K562 (cell line): ENCODE results near the gene ASB17. TPM values are rescaled to one million over a fixed set of nuclear protein-coding genes. Genes with fewer than 3 reads are reported as not detected.
A peak's percentile ranks its signal among the peaks of the same experiment; 100 is the strongest.
"Not testable (repeated sequence)": the region's sequence is repeated elsewhere in the genome, so short reads cannot be mapped to it uniquely, and the experiment has no call there.

Experiments
- ATAC-seq: fragments of 200-7000 bp; cut with Tn5 transposase; 3 replicates; pipeline ENCODE4 v1.9.1; 2020; ENCODE audit warnings: moderate library complexity
- BruUV-seq: library from RNA; stranded (reverse); fragments of 400-500 nt; replicated peaks from 2 replicates; lab custom pipeline; 2021; lab: Mats Ljungman, UMichigan
- CTCF ChIA-PET: fragments of 300-600 bp; formaldehyde crosslinking; extraction: SDS; loops from one replicate; lab custom pipeline; 2021; ENCODE audit warnings: low intra/inter-chr PET ratio; lab: Yijun Ruan, JAX
- POLR2A ChIA-PET: fragments of 300-600, 350-650 bp; sonication (Branson Sonifier 250); formaldehyde crosslinking; extraction: SDS; loops from one replicate; lab custom pipeline; 2021; ENCODE audit warnings: antibody characterized with exemption, inconsistent platforms; lab: Yijun Ruan, JAX
- DNase-seq, 4 experiments: peaks; one replicate each; pipeline versions ENCODE4 v3.0.0 to v3.0.0-alpha.2; 2011 to 2018; ENCODE audit warnings: low spot score in 3 of 4, mixed read lengths in 3 of 4; ENCODE audit errors: extremely low read depth in 1 of 4
- FAIRE-seq: peaks from 2 replicates; lab custom pipeline; 2011; peaks lifted over from hg19 to GRCh38; lab: Jason Lieb, UNC
- H2AFZ ChIP-seq: 2 replicates; pipeline ENCODE4 v1.6.0; 2011; ENCODE audit warnings: low read depth, low read length, control low read depth, inconsistent platforms
- H3K27ac ChIP-seq: fragments of 200-600 bp; 3 replicates; pipeline ENCODE4 v1.8.0; 2011; ENCODE audit warnings: low read depth, mild to moderate bottlenecking, control low read depth, inconsistent platforms, low read length, moderate library complexity, mixed read lengths; ENCODE audit errors: extremely low read depth
- H3K27me3 ChIP-seq, 2 experiments: fragments of 300-600 bp in 1 of 2; 2 replicates in 1 of 2; 3 replicates in 1 of 2; pipeline versions ENCODE4 v1.6.0 to v1.8.0; 2011; ENCODE audit warnings: inconsistent platforms in 2 of 2, low read length in 2 of 2, mild to moderate bottlenecking in 1 of 2, mixed read lengths in 1 of 2, moderate library complexity in 1 of 2; ENCODE audit not compliant: control insufficient read depth in 2 of 2, insufficient read depth in 2 of 2
- H3K36me3 ChIP-seq: fragments of 300-600 bp; 3 replicates; pipeline ENCODE4 v1.8.0; 2011; ENCODE audit warnings: mild to moderate bottlenecking, low read length, inconsistent platforms; ENCODE audit not compliant: control insufficient read depth, insufficient read depth
- H3K4me1 ChIP-seq, 2 experiments: fragments of 200-600 bp in 1 of 2; replicated peaks in 1 of 2; 2 replicates in 1 of 2; 3 replicates in 1 of 2; pipeline versions ENCODE4 v1.5.1 to v1.8.0; 2011; ENCODE audit warnings: inconsistent platforms in 2 of 2, low read length in 2 of 2, mild to moderate bottlenecking in 1 of 2, mixed read lengths in 1 of 2, moderate library complexity in 1 of 2; ENCODE audit not compliant: control insufficient read depth in 2 of 2, insufficient read depth in 2 of 2
- H3K4me2 ChIP-seq: 2 replicates; pipeline ENCODE4 v1.6.1; 2011; ENCODE audit warnings: low read length, control low read depth, inconsistent platforms, mixed read lengths; ENCODE audit not compliant: insufficient read depth
- H3K4me3 ChIP-seq: fragments of 200-600 bp; sonication (generic), shearing (Covaris generic); 2 replicates; pipeline ENCODE4 v1.5.1; 2016; ENCODE audit warnings: control low read depth, inconsistent platforms
- H3K79me2 ChIP-seq: fragments of 200-600 bp; 3 replicates; pipeline ENCODE4 v1.8.0; 2011; ENCODE audit warnings: low read length, inconsistent platforms; ENCODE audit not compliant: control insufficient read depth, insufficient read depth
- H3K9ac ChIP-seq, 2 experiments: 2 replicates each; pipeline versions ENCODE4 v1.6.0 to v1.6.1; 2011; ENCODE audit warnings: low read depth in 2 of 2, low read length in 2 of 2, control low read depth in 1 of 2, inconsistent platforms in 1 of 2, mild to moderate bottlenecking in 1 of 2, mixed read lengths in 1 of 2; ENCODE audit not compliant: insufficient read depth in 1 of 2
- H3K9me1 ChIP-seq: one replicate; pipeline ENCODE4 v1.6.0; 2011; ENCODE audit warnings: inconsistent platforms, mild to moderate bottlenecking, low read length, moderate library complexity; ENCODE audit not compliant: control insufficient read depth, insufficient read depth
- H3K9me3 ChIP-seq: replicated peaks from 2 replicates; pipeline ENCODE4 v1.5.1; 2011; ENCODE audit warnings: low read depth, low read length, inconsistent platforms; ENCODE audit not compliant: control insufficient read depth, insufficient read depth
- H4K20me1 ChIP-seq: replicated peaks from 2 replicates; pipeline ENCODE4 v1.6.1; 2011; ENCODE audit warnings: low read length, inconsistent platforms, mixed read lengths; ENCODE audit not compliant: control insufficient read depth, insufficient read depth
- BHLHE40 ChIP-seq: IDR thresholded peaks from 2 replicates; pipeline ENCODE4 v1.6.1; 2011; ENCODE audit warnings: low read length, improper control_type of control experiment
- MAZ ChIP-seq, 2 experiments: fragments of 450-650 bp in 1 of 2; sonication (generic) in 1 of 2; formaldehyde crosslinking; IDR thresholded peaks in 1 of 2; conservative IDR thresholded peaks in 1 of 2; 2 replicates each; pipeline versions ENCODE4 v1.4.0 to v1.5.0; 2020; ENCODE audit warnings: mild to moderate bottlenecking in 1 of 2, missing genetic modification reagents in 1 of 2
- SOX6 ChIP-seq: fragments of 450-650 bp; IDR thresholded peaks from 2 replicates; pipeline ENCODE4 v1.6.1; 2014; ENCODE audit warnings: mild to moderate bottlenecking
- SPI1 ChIP-seq: IDR thresholded peaks from 2 replicates; pipeline ENCODE4 v1.6.1; 2011; ENCODE audit warnings: low read depth, low read length, control low read depth, borderline replicate concordance
- WHSC1 ChIP-seq: IDR thresholded peaks from one replicate; pipeline ENCODE4 v1.6.1; 2012; ENCODE audit warnings: low read length, control low read depth, inconsistent platforms
- ZNF133 ChIP-seq: fragments of 250-450 bp; sonication (Bioruptor Pico); IDR thresholded peaks from 2 replicates; pipeline ENCODE4 v1.4.0; 2020; ENCODE audit warnings: mild to moderate bottlenecking
- ZNF174 ChIP-seq: fragments of 250-450 bp; sonication (Bioruptor Pico); IDR thresholded peaks from 2 replicates; pipeline ENCODE4 v1.4.0; 2020; ENCODE audit warnings: mild to moderate bottlenecking
- WGBS: fragments of 100-300 bp; shearing (Covaris generic); methylation state at CpG from one replicate; pipeline ENCODE4 v1.1.6; 2016; ENCODE audit warnings: low coverage, mixed read lengths; ENCODE audit not compliant: insufficient coverage; ENCODE audit errors: missing lambda C conversion rate; 5-methylcytosine and 5-hydroxymethylcytosine counted together
- in situ Hi-C: fragments of 300-500 bp; cut with MboI; formaldehyde crosslinking; loops from 4 replicates; pipeline ENCODE4 v1.15.0; 2018; ENCODE audit warnings: inconsistent platforms, mixed read lengths
- intact Hi-C: fragments of 100-400 bp; cut with micrococcal nuclease; formaldehyde crosslinking; loops from 2 replicates; pipeline ENCODE4 v1.14.2; 2022
- polyA plus RNA-seq, 8 experiments: library from polyadenylated mRNA; depleted of rRNA in 4 of 8; stranded (reverse) in 5 of 8; unstranded in 3 of 8; fragments of >200 nt; fragmentation: Nextera tagmentation in 2 of 8; fragmentation: Illumina TruSeq in 1 of 8; extraction: Ambion mirVana in 2 of 8; extraction: Trizol in 1 of 8; gene quantifications; 2 replicates each; pipeline versions ENCODE4 v1.2.1 to v1.2.3, GENCODE V29; 2011 to 2014; ENCODE audit warnings: inconsistent platforms in 1 of 8, missing spikeins in 1 of 8
- total RNA-seq, 7 experiments: library from RNA; depleted of rRNA in 6 of 7; stranded (reverse); fragments of >200 nt in 6 of 7; fragmentation: Illumina TruSeq in 2 of 7; extraction: Trizol in 2 of 7; gene quantifications; 2 replicates each; pipeline versions ENCODE4 v1.2.1 to v1.2.3, GENCODE V29; 2011 to 2021; ENCODE audit warnings: low replicate concordance in 1 of 7
- TF ChIP-seq, protein P1 (sequence below): fragments of 450-650 bp; formaldehyde crosslinking; IDR thresholded peaks from 2 replicates; pipeline ENCODE4 v1.4.0; 2020; ENCODE audit warnings: mild to moderate bottlenecking, moderate library complexity
- TF ChIP-seq, protein P2 (sequence below): fragments of 450-650 bp; formaldehyde crosslinking; IDR thresholded peaks from 2 replicates; pipeline ENCODE4 v1.4.0; 2022; ENCODE audit warnings: missing genetic modification characterization
- TF ChIP-seq, protein P3 (sequence below): fragments of 450-650 bp; IDR thresholded peaks from 2 replicates; pipeline ENCODE4 v1.6.1; 2016; ENCODE audit warnings: antibody characterized with exemption
- TF ChIP-seq, protein P4 (sequence below): fragments of 250-450 bp; sonication (Bioruptor Pico); IDR thresholded peaks from 2 replicates; pipeline ENCODE4 v1.4.0; 2020; ENCODE audit warnings: borderline replicate concordance

ASB17 gene
- total and polyA plus RNA-seq, 9 of the 15 experiments (the other 6 are each of a cell fraction or from before 2014, with no cell fraction given), result not detected

DNA sequence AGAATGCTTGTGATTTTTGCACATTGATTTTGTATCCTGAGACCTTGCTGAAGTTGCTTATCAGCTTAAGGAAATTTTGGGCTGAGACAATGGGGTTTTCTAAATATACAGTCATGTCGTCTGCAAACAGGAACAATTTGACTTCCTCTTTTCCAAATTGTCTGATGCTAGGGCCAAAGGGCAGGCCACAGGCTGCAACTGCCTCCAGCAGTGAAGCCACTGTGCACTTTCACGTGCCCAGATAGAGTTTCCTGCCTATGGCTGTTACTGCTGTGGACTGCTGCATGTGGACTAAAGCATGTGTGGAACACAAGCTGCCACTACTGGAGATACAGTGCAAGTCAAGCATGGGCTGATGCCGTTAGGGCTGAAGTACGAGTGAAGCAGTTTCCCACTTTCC lies 10.8 kb upstream of the ASB17 start:
- H4K20me1 ChIP-seq, CTCF ChIA-PET, intact Hi-C loops, H3K4me3 ChIP-seq, ATAC-seq, H3K9ac ChIP-seq, H3K4me2 ChIP-seq, H3K79me2 ChIP-seq, BruUV-seq, H3K4me1 ChIP-seq, H3K9me3 ChIP-seq, POLR2A ChIA-PET, H3K27ac ChIP-seq, FAIRE-seq, H3K27me3 ChIP-seq, H3K36me3 ChIP-seq, H3K9me1 ChIP-seq, in situ Hi-C loops: not testable (repeated sequence)
- H2AFZ ChIP-seq, result peak overlapping the region; percentile 39; the same call in 1 of the 2 replicates
- peak; percentile 47; the same call in 1 of the 2 replicates for TF ChIP-seq SOX6
- TF ChIP-seq, protein P1, sequence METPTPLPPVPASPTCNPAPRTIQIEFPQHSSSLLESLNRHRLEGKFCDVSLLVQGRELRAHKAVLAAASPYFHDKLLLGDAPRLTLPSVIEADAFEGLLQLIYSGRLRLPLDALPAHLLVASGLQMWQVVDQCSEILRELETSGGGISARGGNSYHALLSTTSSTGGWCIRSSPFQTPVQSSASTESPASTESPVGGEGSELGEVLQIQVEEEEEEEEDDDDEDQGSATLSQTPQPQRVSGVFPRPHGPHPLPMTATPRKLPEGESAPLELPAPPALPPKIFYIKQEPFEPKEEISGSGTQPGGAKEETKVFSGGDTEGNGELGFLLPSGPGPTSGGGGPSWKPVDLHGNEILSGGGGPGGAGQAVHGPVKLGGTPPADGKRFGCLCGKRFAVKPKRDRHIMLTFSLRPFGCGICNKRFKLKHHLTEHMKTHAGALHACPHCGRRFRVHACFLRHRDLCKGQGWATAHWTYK, result peak; percentile 87
- peak; percentile 87 for TF ChIP-seq SPI1
- peak; percentile 83 for TF ChIP-seq BHLHE40
- peak in 1 of 4 experiments; percentile 7 for DNase-seq
- 0% methylated on average over 4 of the region's 4 CpGs for WGBS

DNA sequence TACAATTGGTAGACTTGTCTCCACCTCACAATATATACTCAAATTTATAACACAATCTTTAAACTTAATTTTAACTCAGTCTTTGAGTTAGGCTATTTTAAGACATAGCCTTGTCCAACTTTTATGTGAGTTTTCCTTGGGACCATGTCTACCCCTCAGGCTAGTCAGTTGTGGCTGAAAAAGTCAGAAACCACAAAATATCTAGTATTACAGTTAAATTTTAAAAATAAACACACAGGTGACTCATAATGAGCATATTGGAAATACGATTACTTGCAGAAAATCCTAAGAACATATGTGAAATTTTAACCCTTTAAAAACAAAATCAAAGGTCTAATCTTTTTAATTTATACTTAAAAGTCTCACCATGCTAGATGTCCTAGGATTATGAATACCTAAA lies 4.8 kb upstream of the ASB17 start:
- Histone ChIP-seq H3K9ac (no peak overlapping the region), H3K4me1 (no peaks in the 10 kb centered on the region), H3K36me3 (no peaks in the 10 kb centered on the region), H3K79me2 (no peaks in the 10 kb centered on the region), H3K27me3 (no peaks in the 10 kb centered on the region), H3K4me2 (no peak overlapping the region), H4K20me1 (no peaks in the 10 kb centered on the region), H3K4me3 (no peak overlapping the region), H3K9me1 (no peaks in the 10 kb centered on the region), H3K27ac (no peak overlapping the region), H3K9me3 (no peaks in the 10 kb centered on the region), H2AFZ (no peak overlapping the region)
- in situ Hi-C loops, result no loop called here
- POLR2A ChIA-PET, result no interaction called here
- CTCF ChIA-PET, result no interaction called here
- no peak for FAIRE-seq
- 8% methylated on average over 1 of the region's 1 CpG for WGBS
- no peak for DNase-seq
- BruUV-seq, result no TSS peak
- ATAC-seq, result no peak
- intact Hi-C loops, result no loop called here
- TF ChIP-seq WHSC1 (no peak), MAZ (CRISPR knock-in tag; conservative IDR thresholded peaks at IDR 0.05 in 1 of 2, IDR thresholded peaks at IDR 0.05 in 1 of 2) (no peak), ZNF174 (CRISPR knock-in tag) (no peak), ZNF133 (CRISPR knock-in tag) (no peak)
- TF ChIP-seq, protein P2, sequence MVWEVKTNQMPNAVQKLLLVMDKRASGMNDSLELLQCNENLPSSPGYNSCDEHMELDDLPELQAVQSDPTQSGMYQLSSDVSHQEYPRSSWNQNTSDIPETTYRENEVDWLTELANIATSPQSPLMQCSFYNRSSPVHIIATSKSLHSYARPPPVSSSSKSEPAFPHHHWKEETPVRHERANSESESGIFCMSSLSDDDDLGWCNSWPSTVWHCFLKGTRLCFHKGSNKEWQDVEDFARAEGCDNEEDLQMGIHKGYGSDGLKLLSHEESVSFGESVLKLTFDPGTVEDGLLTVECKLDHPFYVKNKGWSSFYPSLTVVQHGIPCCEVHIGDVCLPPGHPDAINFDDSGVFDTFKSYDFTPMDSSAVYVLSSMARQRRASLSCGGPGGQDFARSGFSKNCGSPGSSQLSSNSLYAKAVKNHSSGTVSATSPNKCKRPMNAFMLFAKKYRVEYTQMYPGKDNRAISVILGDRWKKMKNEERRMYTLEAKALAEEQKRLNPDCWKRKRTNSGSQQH (CRISPR knock-in tag), result no peak
- TF ChIP-seq, protein P3, sequence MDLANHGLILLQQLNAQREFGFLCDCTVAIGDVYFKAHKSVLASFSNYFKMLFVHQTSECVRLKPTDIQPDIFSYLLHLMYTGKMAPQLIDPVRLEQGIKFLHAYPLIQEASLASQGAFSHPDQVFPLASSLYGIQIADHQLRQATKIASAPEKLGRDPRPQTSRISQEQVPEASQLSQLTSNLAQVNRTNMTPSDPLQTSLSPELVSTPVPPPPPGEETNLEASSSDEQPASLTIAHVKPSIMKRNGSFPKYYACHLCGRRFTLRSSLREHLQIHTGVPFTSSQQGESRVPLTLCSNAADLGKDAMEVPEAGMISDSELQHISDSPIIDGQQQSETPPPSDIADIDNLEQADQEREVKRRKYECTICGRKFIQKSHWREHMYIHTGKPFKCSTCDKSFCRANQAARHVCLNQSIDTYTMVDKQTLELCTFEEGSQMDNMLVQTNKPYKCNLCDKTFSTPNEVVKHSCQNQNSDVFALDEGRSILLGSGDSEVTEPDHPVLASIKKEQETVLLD, result no peak
- TF ChIP-seq, protein P4, sequence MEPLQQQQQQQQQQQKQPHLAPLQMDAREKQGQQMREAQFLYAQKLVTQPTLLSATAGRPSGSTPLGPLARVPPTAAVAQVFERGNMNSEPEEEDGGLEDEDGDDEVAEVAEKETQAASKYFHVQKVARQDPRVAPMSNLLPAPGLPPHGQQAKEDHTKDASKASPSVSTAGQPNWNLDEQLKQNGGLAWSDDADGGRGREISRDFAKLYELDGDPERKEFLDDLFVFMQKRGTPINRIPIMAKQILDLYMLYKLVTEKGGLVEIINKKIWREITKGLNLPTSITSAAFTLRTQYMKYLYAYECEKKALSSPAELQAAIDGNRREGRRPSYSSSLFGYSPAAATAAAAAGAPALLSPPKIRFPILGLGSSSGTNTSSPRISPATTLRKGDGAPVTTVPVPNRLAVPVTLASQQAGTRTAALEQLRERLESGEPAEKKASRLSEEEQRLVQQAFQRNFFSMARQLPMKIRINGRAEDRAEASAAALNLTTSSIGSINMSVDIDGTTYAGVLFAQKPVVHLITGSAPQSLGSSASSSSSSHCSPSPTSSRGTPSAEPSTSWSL (CRISPR knock-in tag), result no peak
